ENCODE measurements around the gene TBC1D4.

GRCh38 chr13:75474956-75475355, 7.0 kb downstream of the TBC1D4 start:
- TF ChIP-seq, protein P1, sequence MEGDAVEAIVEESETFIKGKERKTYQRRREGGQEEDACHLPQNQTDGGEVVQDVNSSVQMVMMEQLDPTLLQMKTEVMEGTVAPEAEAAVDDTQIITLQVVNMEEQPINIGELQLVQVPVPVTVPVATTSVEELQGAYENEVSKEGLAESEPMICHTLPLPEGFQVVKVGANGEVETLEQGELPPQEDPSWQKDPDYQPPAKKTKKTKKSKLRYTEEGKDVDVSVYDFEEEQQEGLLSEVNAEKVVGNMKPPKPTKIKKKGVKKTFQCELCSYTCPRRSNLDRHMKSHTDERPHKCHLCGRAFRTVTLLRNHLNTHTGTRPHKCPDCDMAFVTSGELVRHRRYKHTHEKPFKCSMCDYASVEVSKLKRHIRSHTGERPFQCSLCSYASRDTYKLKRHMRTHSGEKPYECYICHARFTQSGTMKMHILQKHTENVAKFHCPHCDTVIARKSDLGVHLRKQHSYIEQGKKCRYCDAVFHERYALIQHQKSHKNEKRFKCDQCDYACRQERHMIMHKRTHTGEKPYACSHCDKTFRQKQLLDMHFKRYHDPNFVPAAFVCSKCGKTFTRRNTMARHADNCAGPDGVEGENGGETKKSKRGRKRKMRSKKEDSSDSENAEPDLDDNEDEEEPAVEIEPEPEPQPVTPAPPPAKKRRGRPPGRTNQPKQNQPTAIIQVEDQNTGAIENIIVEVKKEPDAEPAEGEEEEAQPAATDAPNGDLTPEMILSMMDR (IDR thresholded peaks at IDR 0.05; ENCODE audit: poor library complexity, severe bottlenecking), result no peak
- no peak for TF ChIP-seq RAD21 (conservative IDR thresholded peaks at IDR 0.05)
- no peak for TF ChIP-seq EP300 (conservative IDR thresholded peaks at IDR 0.05; ENCODE audit: poor library complexity, severe bottlenecking)
- TF ChIP-seq, protein P2, sequence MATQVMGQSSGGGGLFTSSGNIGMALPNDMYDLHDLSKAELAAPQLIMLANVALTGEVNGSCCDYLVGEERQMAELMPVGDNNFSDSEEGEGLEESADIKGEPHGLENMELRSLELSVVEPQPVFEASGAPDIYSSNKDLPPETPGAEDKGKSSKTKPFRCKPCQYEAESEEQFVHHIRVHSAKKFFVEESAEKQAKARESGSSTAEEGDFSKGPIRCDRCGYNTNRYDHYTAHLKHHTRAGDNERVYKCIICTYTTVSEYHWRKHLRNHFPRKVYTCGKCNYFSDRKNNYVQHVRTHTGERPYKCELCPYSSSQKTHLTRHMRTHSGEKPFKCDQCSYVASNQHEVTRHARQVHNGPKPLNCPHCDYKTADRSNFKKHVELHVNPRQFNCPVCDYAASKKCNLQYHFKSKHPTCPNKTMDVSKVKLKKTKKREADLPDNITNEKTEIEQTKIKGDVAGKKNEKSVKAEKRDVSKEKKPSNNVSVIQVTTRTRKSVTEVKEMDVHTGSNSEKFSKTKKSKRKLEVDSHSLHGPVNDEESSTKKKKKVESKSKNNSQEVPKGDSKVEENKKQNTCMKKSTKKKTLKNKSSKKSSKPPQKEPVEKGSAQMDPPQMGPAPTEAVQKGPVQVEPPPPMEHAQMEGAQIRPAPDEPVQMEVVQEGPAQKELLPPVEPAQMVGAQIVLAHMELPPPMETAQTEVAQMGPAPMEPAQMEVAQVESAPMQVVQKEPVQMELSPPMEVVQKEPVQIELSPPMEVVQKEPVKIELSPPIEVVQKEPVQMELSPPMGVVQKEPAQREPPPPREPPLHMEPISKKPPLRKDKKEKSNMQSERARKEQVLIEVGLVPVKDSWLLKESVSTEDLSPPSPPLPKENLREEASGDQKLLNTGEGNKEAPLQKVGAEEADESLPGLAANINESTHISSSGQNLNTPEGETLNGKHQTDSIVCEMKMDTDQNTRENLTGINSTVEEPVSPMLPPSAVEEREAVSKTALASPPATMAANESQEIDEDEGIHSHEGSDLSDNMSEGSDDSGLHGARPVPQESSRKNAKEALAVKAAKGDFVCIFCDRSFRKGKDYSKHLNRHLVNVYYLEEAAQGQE (IDR thresholded peaks at IDR 0.05; ENCODE audit: borderline replicate concordance), result no peak
- no peak for TF ChIP-seq POLR2AphosphoS5 (IDR thresholded peaks at IDR 0.05)
- TF ChIP-seq TAF1 (IDR thresholded peaks at IDR 0.05; ENCODE audit: low read depth), result no peak
